ENCODE data around the gene MYO1F.

GRCh38 chr19:8589177-8589714, 12.0 kb upstream of the MYO1F start:
- TF ChIP-seq RAD51 (IDR thresholded peaks at IDR 0.05), result no peak
- TF ChIP-seq CTCF (IDR thresholded peaks at IDR 0.05 in 2 of 3, conservative IDR thresholded peaks at IDR 0.05 in 1 of 3; ENCODE audit: control insufficient read depth in 2 of 3, extremely low read depth in 1 of 3, insufficient read depth in 1 of 3, low read depth in 3 of 3, low read length in 3 of 3), result no peak
- no peak for TF ChIP-seq HDAC6 (IDR thresholded peaks at IDR 0.05; ENCODE audit: unreplicated experiment)
- TF ChIP-seq JUND (IDR thresholded peaks at IDR 0.05; ENCODE audit: low read depth, low read length), result no peak
- TF ChIP-seq RFX5 (IDR thresholded peaks at IDR 0.05; ENCODE audit: low read depth, low read length), result no peak
- TF ChIP-seq ETV6 (conservative IDR thresholded peaks at IDR 0.05 in 1 of 2, IDR thresholded peaks at IDR 0.05 in 1 of 2; ENCODE audit: borderline replicate concordance in 1 of 2, low read depth in 1 of 2), result no peak
- no peak for TF ChIP-seq CBFB (IDR thresholded peaks at IDR 0.05; ENCODE audit: low read depth)
- TF ChIP-seq RAD21 (IDR thresholded peaks at IDR 0.05; ENCODE audit: insufficient read depth, low read depth, low read length), result no peak
- TF ChIP-seq MYC (IDR thresholded peaks at IDR 0.05; ENCODE audit: insufficient read depth, insufficient read length, insufficient replicate concordance, low read length, severe bottlenecking), result no peak
- no peak for TF ChIP-seq JUNB (IDR thresholded peaks at IDR 0.05)
- TF ChIP-seq EZH2 (IDR thresholded peaks at IDR 0.05; ENCODE audit: borderline replicate concordance, control insufficient read depth, low read depth, low read length), result no peak
- TF ChIP-seq IRF3 (IDR thresholded peaks at IDR 0.05), result no peak
- TF ChIP-seq ZBTB33 (IDR thresholded peaks at IDR 0.05), result no peak
- no peak for TF ChIP-seq USF2 (IDR thresholded peaks at IDR 0.05; ENCODE audit: borderline replicate concordance, low read depth, low read length)
